HepG2 (cell line): ENCODE results near the gene VSNL1. TPM values are rescaled to one million over a fixed set of nuclear protein-coding genes. Genes with fewer than 3 reads are reported as not detected.

Experiments used
- KDM3A ChIP-seq: IDR thresholded peaks from 2 replicates; pipeline ENCODE4 v1.6.1; 2018; ENCODE audit warnings: low read depth, missing compliant biosample characterization
- KDM6A ChIP-seq: IDR thresholded peaks from 2 replicates; pipeline ENCODE4 v1.6.1; 2016; ENCODE audit warnings: low read depth
- NR1H2 ChIP-seq: sonication (generic); formaldehyde crosslinking; IDR thresholded peaks from 2 replicates; pipeline ENCODE4 v1.8.1; 2022; ENCODE audit warnings: low read depth, missing genetic modification reagents, borderline replicate concordance
- TRIM24 ChIP-seq: sonication (generic); formaldehyde crosslinking; IDR thresholded peaks from 2 replicates; pipeline ENCODE4 v1.8.0; 2022; ENCODE audit warnings: mild to moderate bottlenecking, missing genetic modification reagents
- polyA plus RNA-seq, 8 experiments: library from polyadenylated mRNA; depleted of rRNA in 3 of 8; stranded (reverse) in 7 of 8; unstranded in 1 of 8; fragments of >200 nt; fragmentation: Illumina TruSeq in 4 of 8; extraction: Trizol in 4 of 8; gene quantifications; 2 replicates each; pipeline versions ENCODE4 v1.2.1 to v1.2.3, GENCODE V29; 2011 to 2016; ENCODE audit warnings: low read depth in 4 of 8, missing spikeins in 1 of 8, mixed read lengths in 1 of 8; ENCODE audit not compliant: insufficient read depth in 1 of 8
- total RNA-seq, 5 experiments: library from RNA; depleted of rRNA; stranded (reverse); fragments of >200 nt; fragmentation: Illumina TruSeq; extraction: Trizol; gene quantifications; 2 replicates each; pipeline ENCODE4 v1.2.3, GENCODE V29; 2016; ENCODE audit warnings: low read depth in 1 of 5
- TF ChIP-seq, protein P1 (sequence below): sonication (generic); formaldehyde crosslinking; IDR thresholded peaks from 2 replicates; pipeline ENCODE4 v1.5.0; 2020; ENCODE audit warnings: mild to moderate bottlenecking, missing genetic modification reagents
- TF ChIP-seq, protein P2 (sequence below): sonication (generic); formaldehyde crosslinking; IDR thresholded peaks from 2 replicates; pipeline ENCODE4 v1.5.0; 2020; ENCODE audit warnings: missing genetic modification reagents
- TF ChIP-seq, protein P3 (sequence below): sonication (generic); formaldehyde crosslinking; IDR thresholded peaks from 2 replicates; pipeline ENCODE4 v1.8.1; 2023; ENCODE audit warnings: mild to moderate bottlenecking, missing genetic modification reagents
- TF ChIP-seq, protein P4 (sequence below): sonication (generic); formaldehyde crosslinking; IDR thresholded peaks from 2 replicates; pipeline ENCODE4 v1.9.0; 2021; ENCODE audit warnings: missing genetic modification reagents, borderline replicate concordance

VSNL1 gene
- total and polyA plus RNA-seq, 2 of the 13 experiments (the other 11 are each of a cell fraction or from before 2014, with no cell fraction given), result 63.2 to 95.9 TPM

DNA sequence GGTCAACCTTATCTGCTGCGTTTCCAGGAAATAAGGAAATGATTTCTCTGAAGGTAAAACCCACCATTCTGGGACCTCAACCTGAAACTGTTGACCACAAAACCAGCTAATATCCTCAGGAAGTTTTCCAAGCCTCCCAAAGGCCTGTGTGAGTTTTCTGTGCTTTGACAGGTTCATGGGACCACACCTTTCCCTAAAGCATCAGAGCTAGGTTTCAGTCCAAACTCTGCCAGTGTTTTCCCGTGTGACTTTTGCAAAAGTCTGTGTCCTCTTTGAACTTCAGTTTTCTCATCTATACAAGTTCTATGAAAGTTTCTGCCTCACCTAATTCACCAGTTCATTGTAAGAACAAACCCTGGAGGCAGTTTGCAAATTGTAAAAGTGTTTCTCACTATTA is 39.8 kb downstream of the VSNL1 start (continued):
- TF ChIP-seq, protein P1, sequence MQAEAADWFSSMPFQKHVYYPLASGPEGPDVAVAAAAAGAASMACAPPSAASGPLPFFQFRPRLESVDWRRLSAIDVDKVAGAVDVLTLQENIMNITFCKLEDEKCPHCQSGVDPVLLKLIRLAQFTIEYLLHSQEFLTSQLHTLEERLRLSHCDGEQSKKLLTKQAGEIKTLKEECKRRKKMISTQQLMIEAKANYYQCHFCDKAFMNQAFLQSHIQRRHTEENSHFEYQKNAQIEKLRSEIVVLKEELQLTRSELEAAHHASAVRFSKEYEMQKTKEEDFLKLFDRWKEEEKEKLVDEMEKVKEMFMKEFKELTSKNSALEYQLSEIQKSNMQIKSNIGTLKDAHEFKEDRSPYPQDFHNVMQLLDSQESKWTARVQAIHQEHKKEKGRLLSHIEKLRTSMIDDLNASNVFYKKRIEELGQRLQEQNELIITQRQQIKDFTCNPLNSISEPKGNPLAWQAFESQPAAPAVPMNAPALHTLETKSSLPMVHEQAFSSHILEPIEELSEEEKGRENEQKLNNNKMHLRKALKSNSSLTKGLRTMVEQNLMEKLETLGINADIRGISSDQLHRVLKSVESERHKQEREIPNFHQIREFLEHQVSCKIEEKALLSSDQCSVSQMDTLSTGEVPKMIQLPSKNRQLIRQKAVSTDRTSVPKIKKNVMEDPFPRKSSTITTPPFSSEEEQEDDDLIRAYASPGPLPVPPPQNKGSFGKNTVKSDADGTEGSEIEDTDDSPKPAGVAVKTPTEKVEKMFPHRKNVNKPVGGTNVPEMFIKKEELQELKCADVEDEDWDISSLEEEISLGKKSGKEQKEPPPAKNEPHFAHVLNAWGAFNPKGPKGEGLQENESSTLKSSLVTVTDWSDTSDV, result no peak
- no peak for TF ChIP-seq KDM3A
- no peak for TF ChIP-seq KDM6A (CRISPR knock-in tag)
- TF ChIP-seq, protein P2, sequence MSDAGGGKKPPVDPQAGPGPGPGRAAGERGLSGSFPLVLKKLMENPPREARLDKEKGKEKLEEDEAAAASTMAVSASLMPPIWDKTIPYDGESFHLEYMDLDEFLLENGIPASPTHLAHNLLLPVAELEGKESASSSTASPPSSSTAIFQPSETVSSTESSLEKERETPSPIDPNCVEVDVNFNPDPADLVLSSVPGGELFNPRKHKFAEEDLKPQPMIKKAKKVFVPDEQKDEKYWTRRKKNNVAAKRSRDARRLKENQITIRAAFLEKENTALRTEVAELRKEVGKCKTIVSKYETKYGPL, result no peak
- TF ChIP-seq TRIM24 (CRISPR knock-in tag), result no peak
- TF ChIP-seq, protein P3, sequence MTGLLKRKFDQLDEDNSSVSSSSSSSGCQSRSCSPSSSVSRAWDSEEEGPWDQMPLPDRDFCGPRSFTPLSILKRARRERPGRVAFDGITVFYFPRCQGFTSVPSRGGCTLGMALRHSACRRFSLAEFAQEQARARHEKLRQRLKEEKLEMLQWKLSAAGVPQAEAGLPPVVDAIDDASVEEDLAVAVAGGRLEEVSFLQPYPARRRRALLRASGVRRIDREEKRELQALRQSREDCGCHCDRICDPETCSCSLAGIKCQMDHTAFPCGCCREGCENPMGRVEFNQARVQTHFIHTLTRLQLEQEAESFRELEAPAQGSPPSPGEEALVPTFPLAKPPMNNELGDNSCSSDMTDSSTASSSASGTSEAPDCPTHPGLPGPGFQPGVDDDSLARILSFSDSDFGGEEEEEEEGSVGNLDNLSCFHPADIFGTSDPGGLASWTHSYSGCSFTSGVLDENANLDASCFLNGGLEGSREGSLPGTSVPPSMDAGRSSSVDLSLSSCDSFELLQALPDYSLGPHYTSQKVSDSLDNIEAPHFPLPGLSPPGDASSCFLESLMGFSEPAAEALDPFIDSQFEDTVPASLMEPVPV (CRISPR knock-in tag), result no peak
- TF ChIP-seq, protein P4, sequence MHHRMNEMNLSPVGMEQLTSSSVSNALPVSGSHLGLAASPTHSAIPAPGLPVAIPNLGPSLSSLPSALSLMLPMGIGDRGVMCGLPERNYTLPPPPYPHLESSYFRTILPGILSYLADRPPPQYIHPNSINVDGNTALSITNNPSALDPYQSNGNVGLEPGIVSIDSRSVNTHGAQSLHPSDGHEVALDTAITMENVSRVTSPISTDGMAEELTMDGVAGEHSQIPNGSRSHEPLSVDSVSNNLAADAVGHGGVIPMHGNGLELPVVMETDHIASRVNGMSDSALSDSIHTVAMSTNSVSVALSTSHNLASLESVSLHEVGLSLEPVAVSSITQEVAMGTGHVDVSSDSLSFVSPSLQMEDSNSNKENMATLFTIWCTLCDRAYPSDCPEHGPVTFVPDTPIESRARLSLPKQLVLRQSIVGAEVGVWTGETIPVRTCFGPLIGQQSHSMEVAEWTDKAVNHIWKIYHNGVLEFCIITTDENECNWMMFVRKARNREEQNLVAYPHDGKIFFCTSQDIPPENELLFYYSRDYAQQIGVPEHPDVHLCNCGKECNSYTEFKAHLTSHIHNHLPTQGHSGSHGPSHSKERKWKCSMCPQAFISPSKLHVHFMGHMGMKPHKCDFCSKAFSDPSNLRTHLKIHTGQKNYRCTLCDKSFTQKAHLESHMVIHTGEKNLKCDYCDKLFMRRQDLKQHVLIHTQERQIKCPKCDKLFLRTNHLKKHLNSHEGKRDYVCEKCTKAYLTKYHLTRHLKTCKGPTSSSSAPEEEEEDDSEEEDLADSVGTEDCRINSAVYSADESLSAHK, result no peak
- TF ChIP-seq NR1H2 (CRISPR knock-in tag), result no peak
